Hematopoietic multipotent progenitor cell treated with erythropoietin and hydrocortisone succinate and interleukin-3 and kit ligand, for 4 days (in vitro differentiated cells): ENCODE measurements around the gene HERC4.
"Not testable (repeated sequence)": the region's sequence is repeated elsewhere in the genome, so short reads cannot be mapped to it uniquely, and the experiment has no call there.

Experiments
- DNase-seq: peaks from one replicate; pipeline ENCODE4 v3.0.0-alpha.2; 2015

The HERC4 gene

DNA sequence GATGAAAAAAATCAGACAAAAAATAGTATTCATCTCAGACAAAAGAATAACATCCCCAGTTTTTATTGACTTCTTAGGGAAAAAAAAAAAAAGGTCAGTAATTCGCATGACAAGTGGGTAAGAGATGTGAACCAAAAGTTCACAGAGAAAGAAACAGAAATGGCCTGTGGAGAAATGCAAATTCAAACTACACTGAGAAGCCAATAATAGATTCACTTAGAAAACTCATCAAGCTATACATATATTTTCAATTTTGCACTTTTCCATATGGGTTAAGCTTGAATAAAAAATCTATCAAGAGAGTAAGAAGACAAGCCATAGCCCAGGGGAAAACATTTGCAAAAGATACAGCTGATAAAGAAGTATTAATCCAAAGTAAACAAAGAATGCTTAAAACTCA, 28.0 kb downstream of the HERC4 start:
- no peak for DNase-seq

DNA sequence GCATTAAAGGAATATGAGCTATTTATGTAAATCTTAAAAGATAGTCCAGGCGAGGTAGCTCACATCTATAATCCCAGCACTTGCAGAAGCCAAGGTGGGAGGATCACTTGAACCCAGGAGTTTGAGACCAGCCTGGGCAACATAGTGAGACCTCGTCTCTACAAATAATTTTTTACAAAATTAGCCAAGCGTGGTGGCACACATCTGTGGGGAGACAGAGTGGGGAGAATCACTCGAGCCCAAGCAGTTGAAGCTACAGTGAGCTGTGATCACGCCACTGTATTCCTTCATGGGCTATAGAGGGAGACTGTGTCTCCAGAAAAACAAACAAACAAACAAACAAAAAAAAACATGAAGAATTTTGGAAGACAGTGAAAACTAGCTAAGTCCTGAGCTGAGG, 28.4 kb downstream of the HERC4 start:
- no peak for DNase-seq

DNA sequence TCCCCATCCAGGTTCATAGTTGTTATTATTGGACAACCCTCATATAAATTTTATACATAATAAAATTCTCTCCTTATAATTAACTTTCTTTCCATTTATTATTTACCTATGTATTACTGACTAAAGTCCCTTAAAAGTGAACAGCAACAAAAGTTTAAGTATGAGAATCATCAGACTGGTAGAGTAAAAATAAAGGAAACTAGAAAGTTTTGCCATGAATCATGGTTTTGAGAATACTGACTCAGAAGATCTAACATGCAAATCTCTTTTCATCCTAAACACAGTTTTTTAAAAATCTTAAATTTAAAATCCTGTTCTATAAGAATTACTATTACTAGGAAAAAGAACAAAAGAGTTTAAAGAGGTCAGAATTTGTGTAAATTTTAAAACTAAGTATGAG, 32.1 kb downstream of the HERC4 start:
- DNase-seq: no peak

DNA sequence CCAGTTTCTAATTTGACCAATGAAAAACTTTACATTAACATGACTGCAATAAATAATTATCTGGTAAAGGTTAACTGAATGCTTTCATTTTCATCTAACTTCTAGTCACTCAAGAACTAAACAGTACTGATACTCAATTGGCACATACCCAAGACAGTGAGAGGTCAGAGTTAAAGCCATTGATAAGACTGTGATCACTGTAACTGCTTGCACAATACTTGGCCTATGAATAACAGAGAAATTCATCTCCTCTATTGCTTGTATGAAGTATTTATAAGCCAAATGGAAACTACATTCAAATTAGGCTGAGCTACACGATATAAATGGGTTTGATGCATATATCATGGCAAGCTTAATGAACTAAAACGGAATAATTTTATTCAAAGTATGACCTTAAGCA, 43.0 kb downstream of the HERC4 start:
- peak; percentile 32 for DNase-seq

DNA sequence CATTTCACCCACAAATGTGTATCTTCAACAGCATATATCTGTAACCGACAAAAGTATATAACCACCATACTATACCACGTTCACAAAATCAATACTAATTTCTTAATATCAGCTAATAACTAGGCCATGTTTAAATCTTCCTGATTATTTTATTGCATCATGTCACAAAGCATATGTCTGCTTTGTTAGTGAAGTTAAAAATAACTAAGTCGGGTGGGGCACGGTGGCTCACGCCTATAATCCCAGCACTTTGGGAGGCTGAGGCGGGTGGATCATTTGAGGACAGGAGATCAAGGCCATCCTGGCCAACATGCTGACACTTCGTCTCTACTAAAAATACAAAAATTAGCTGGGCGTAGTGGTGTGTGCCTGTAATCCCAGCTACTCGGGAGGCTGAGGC, 47.7 kb downstream of the HERC4 start:
- DNase-seq: no peak

DNA sequence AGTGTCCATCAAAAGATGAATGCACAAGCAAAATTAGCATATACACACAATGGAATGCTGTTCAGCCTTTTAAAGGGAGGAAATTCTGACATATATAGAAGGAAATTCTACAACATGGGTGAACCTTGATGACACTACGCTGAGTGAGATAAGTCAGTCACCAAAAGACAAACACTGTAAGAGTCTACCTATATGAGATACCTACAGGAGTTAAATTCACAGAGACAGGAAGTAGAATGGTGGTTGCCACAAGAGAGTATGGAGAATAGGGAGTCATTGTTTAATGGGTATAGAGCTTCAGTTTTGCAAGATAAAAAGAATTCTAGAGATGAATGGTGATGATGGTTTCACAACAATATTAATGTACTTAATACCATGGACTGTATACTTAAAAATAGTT, 51.8 kb downstream of the HERC4 start:
- no peak for DNase-seq

DNA sequence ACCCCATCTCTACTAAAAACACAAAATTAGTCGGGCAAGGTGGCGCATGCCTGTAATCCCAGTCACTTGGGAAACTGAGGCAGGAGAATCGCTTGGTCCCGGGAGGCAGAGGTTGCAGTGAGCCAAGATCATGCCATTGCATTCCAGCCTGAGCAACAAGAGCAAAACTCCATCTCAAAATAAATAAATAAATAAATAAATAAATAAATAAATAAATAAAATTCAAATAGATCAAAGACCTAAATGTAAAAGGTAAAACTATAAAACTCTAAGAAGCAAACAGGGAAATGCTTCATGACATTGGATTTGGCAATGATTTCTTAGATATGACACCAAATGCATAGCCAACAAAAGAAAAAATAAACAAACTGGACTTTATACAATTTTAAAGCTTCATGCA, 52.8 kb downstream of the HERC4 start:
- DNase-seq: not testable (repeated sequence)

DNA sequence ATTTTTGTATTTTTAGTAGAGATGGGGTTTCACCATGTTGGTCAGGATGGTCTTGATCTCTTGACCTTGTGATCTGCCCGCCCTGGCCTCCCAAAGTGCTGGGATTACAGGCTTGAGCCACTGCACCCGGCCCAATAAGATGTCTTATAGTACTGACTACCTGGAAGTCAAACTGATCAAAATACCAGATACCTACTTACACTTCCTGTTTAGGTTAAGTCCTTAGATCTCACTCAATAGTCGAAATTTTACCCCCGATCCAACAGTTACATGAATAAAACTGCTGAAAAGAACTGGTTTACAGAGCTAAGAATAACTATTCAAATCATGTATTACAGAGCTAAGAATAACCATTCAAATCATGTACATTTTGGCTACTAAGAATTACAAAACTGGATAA, 58.6 kb downstream of the HERC4 start:
- not testable (repeated sequence) for DNase-seq

DNA sequence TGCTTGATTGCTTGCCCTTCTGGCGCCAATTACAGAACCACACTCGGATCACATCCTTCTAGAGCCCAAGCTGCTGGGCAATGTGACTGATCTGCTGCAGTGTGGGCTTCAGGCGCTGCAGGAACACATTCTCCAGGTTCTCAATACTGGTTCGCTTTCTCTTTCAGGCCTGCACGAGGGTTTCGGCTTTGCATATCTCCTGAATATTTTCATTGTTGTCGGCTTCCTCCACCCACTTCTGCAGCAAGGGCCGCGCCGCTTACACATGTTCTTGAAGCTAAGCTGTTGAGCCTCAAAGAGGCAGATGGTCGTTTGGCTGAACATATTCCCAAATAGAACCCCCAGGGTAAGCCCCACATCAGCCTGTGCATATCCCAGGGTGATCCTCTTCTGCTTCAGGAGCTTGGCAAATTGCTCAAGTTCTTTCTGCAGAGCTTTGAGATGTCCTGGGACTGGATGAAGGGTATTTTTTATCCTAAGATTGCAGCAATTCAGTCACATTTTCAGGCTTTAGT, 64.6 kb downstream of the HERC4 start:
- DNase-seq: no peak

DNA sequence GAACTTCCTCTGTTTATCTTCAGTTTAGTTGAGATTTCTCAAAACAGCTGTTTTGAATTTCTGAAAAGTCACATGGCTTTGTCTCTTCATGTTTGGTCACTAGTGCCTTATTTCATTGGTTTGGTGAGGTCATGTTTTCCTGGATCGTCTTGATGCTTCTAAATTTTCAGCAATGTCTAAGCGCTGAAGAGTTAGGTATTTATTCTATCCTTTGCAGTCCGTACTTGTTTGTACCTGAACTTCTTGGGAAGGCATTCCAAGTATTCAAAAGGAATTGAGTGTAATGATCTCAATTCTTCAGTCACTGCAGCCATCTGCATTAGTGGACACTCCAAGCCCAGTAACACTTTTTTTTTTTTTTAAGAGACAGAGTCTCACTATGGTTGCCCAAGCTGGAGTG, 67.7 kb downstream of the HERC4 start:
- no peak for DNase-seq

DNA sequence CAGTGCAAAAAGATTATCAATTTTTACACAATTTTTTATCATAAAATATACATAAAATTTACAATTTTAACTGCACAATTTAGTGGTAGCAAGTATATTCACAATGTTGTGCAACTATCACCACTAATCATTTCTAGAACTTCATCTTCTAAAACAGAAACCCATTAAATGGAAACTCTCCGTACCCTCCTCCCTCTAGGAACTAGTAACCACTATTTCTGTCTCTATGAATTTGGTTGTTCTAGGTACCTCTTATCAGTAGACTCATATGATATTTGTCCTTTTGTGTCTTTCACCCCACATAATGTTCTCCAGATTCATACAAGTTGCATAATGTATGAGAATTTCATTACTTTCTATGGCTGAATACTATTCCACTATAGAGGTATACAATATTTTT, 73.5 kb downstream of the HERC4 start:
- no peak for DNase-seq

DNA sequence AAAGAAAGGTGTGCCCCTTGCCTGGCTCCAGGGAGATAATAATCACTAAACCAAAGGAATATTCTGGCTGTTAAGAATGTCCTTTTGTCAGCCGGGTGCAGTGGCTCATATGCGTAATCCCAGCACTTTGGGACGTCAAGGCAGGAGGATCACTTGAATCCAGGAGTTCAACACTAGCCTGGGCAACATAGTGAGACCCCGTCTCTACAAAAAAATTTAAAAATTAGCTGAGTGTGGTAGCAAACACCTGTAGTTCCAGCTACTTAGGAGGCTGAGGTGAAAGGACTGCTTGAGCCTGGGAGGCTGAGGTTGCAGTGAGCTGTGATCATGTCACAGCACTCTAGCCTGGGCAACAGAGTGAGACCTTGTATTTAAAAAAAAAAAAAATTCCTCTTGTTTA, 74.1 kb downstream of the HERC4 start:
- no peak for DNase-seq

DNA sequence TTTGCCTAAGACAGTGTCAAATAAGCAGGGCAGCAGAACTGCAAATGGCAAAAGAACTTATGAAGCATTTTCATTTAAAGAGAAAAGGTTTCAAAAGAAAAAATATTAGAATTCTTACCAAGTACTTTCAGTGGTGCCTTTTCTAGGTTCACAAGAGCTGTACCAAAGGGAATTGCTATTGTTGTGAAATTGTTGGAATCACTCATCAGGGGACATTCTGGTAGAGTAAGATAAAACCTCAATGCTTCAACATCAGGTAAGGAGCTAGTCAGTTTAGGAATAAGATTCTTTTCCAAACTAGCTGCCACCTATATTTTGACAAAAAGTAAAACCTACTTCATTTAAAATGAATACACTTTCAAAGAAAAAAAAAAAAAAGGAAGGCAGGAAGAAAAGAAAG, 85.0 kb downstream of the HERC4 start:
- no peak for DNase-seq

DNA sequence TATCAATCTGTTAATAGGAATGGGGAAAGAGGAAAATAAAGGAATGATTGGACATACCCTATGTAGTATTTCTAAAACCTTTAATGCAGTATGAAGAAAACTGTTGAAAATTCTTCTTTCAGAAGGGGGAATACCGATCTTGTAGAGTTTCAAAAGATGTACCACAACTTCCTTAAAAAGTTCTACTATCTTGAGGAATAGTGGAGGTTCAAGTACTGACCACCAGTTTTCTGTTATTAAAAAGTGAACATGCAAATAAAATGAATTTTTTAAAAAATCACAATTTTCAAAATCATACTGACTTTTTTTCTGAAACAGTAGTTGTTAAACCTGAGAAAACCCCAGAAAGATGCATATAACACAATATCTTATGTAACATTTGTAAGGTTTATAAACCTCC, 86.5 kb downstream of the HERC4 start:
- peak; percentile 11 for DNase-seq

DNA sequence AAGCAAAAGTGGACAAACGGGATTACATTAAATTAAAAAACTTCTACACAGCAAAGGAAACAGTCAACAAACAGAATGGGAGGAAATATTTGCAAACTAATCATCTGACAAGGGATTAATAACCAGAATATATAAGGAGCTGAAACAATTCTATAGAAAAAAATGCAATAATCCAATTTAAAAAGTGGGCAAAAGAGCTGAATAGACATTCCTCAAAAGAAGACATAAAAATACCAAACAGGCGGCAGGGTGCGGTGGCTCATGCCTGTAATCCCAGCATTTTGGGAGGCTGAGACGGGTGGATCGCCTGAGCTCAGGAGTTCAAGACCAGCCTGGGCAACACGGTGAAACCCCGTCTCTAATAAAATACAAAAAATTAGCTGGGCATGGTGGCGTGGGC, 92.5 kb downstream of the HERC4 start:
- not testable (repeated sequence) for DNase-seq

DNA sequence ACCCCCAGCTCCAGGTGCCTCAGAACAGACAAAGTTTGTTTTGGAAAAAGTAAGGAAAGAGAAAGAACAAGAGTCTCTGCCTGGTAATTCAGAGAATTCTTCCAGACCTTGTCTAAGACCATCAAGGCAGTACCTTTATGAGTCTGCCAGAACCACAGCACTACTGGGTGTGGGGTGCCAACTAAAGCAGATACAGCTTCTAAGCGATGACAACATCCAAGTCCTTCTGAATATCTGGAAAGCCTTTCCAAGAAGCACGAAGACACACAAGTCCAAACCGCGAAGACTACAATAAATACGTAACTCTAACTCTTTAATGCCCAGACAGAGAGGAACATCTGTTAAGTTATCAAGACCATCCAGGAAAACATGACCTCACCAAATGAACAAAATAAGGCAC, 96.3 kb downstream of the HERC4 start:
- no peak for DNase-seq

DNA sequence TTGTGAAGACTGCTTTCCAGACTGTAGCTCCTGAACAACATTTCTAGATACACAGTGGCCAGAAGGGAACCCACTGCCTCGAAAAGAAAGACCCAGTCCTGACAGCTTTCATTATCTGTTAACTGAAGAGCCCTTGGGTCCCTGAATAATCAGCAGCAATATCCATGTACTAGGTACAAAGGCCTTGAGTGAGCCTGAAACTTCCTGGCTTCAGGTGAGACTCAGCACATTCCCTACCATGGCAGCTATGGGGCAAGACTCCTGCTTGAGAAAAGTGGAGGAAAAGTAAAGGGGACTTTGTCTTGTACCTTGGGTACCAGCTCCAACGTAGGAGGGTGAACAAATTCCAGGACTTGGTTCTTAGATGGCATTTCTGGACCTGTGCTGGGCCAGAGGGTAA, 97.8 kb downstream of the HERC4 start:
- no peak for DNase-seq

DNA sequence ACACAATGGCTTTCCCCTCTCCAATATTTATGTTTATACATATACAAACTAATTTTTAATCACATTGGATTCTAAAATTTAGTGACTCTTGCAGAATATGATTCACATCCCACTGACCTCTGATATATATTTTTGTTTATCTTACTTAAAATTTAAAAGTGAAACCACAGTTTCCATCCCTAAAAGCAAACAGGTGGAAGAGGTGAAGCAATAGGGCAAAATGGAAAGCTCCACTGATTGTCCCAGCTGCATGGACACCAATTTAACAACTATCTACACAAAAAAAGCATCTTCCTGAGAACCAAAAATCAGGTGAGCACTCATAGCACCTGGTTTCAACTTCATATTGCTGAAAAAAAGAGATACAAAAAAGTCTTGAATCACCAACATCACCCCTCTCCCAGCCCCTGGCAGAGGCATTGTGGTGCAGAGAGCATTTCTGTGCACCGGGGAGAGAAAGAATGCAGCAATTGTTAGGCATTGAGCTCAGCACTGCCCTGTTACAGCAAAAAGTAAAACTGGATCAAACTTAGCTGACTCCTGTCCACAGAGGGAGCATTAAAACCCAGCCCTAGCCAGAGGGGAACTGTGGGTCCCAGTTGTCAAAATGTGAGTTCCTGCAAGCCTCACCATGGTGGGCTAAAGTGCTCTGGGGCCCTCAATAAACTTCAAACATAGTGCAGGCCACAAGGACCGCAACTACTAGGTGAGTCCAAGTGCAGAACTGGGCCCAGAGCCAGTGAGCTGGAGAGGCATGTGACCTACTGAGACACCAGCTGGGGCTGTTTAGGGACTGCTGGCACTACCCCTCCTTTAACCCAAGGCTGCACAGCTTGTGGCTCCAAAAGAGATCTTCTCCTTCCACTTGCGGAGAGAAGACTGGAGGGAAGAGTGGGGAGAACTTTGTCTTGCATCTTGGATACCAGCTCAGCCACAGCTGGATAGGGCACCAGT, 98.5 kb downstream of the HERC4 start:
- DNase-seq: peak; percentile 8

DNA sequence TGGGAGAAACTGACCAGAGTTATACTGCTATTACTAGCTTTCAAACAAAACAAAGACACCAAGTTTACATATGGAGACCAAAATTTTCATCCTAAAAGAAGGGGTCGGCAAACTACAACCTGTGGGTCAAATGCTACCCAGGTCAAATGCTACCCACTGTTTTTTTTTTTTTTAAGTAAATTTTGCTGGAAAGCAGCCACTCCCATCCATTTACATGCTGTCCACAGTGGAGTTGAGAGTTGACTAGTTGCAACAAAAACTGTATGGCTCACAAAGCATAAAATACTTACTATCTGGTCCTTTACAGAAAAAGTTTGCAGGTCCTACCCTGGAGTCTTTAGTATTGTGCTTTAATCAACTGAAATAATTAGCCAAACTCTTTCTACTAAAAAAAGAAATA, 99.2 kb downstream of the HERC4 start:
- DNase-seq: no peak

DNA sequence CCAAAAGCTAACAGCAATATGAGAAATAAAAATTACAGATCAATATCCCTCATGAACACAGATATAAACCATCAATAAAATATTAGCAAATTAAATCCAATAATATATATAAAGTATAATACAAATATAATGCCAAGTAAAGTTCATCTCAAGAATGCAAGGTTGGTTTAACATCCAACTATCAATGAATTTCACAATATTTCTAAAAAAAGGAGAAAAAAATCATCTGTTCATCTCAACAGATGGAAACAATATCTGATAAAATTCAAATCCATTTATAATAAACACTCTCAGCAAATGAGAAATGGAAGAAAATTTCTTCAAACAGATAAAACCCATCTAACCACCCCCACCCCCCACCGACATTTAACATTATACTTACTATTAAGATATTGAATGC, 103.8 kb downstream of the HERC4 start:
- DNase-seq: peak; percentile 10

DNA sequence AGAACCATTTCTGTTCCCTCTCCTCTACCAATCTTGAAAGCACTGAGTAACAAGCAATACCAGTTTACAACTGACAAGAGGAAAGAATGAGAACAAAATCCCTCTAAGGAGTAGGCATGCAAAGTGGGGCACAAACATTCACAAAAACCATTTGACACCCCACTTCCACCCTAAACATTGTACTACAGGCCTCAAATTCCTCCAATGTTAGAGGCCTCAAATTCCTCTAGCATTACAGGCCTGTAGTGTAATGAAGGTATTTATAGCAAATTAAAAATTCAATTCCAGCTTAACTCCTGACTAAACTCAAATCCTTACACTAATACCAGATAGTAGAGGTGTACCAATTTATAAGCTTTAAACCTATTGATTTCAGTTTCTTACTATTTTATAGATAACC, 105.2 kb downstream of the HERC4 start:
- DNase-seq: no peak

DNA sequence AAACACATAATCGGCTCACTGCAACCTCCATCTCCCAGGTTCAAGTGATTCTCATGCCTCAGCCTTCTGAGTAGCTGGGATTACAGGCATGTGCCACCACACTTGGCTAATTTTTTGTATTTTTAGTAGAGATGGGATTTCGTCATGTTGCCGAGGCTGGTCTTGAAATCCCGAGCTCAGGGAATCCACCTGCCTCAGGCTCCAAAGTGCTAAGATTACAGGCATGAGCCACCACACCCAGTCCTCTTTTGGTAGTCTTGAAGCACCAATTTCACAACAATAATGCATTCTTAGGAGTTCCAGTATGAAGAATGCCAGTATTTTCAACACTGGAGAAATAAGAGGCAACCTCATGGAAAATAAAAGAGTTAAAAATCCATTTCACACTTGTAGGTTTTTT, 109.0 kb downstream of the HERC4 start:
- not testable (repeated sequence) for DNase-seq

DNA sequence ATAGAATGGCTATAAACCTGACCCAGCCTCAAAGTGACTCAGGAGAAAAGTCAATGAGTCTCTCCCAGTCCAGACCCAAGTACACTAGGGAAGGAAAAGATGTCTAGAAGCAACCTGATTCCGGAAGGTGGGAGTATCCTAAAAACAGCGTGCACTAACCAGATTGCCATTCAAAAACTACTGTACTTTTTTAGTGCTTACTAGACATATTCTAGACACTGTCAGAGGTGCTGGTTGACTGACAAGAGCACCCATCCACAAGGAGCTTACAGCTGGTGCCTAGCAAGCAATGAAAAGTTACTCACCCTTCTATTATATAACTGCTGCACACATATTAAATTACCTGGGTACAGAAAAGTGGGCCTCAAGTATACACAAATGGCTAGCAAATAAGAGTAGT, 109.6 kb downstream of the HERC4 start:
- no peak for DNase-seq

DNA sequence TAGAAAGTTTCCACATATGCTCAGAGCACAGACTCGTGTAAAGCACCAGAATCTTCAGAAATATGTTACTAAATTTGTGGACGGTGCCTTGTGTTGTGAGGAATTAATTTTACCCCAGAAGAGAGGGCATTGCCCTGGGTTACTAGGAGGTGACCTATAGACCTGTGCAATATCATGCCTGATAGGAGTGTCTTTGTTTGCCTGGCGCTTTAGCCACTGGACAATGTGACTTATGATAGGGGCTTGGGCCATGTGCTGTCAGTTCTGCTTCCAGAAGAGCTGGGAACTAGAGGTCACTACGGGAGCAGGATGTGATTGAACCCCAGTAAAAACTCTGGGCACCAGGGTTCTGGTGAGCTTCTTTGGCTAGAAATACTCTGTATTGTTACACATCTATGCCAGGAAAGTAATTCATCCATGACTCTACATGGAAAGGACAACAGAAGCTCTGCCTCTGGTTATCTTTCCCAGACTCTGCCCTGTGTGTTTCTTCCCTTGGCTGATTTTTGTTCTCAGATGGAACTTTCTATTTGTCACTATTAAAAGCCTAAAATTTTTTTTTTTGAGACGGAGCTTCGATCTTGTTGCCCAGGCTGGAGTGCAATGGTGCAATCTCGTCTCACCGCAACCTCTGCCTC, 115.1 kb downstream of the HERC4 start:
- DNase-seq: no peak
